MCF 10A (cell line): ENCODE data around the gene RPUSD2. TPM values are rescaled to one million over a fixed set of nuclear protein-coding genes. Genes with fewer than 3 reads are reported as not detected.

Source experiments
- BruUV-seq: library from RNA; stranded (reverse); fragments of 400-500 nt; replicated peaks from 2 replicates; lab custom pipeline; 2021; lab: Mats Ljungman, UMichigan
- CTCF ChIA-PET: fragments of 300-600 bp; sonication (Branson Sonifier 250); formaldehyde crosslinking; extraction: SDS; loops from one replicate; lab custom pipeline; 2021; ENCODE audit warnings: antibody characterized with exemption, inconsistent platforms; lab: Yijun Ruan, JAX
- POLR2A ChIA-PET: fragments of 300-600, 350-650 bp; sonication (Branson Sonifier 250); formaldehyde crosslinking; extraction: SDS; loops from one replicate; lab custom pipeline; 2020; ENCODE audit warnings: antibody characterized with exemption, inconsistent platforms; lab: Yijun Ruan, JAX
- DNase-seq: peaks from one replicate; pipeline ENCODE4 v3.0.0-alpha.2; 2018; ENCODE audit not compliant: unreplicated experiment
- H3K27ac Mint-ChIP-seq: one replicate; pipeline ENCODE4 v1.8.0; 2022; ENCODE audit warnings: mild to moderate bottlenecking, low read depth, mixed read lengths; ENCODE audit not compliant: unreplicated experiment
- H3K27me3 Mint-ChIP-seq: one replicate; pipeline ENCODE4 v1.8.0; 2022; ENCODE audit warnings: mixed read lengths; ENCODE audit not compliant: insufficient read depth, unreplicated experiment
- H3K36me3 Mint-ChIP-seq: one replicate; pipeline ENCODE4 v1.8.0; 2022; ENCODE audit warnings: mild to moderate bottlenecking, moderate library complexity, mixed read lengths; ENCODE audit not compliant: insufficient read depth, unreplicated experiment
- H3K4me1 Mint-ChIP-seq: one replicate; pipeline ENCODE4 v1.8.0; 2022; ENCODE audit warnings: mixed read lengths; ENCODE audit not compliant: insufficient read depth, unreplicated experiment
- H3K4me3 Mint-ChIP-seq: one replicate; pipeline ENCODE4 v1.8.0; 2022; ENCODE audit warnings: mild to moderate bottlenecking, moderate library complexity, mixed read lengths; ENCODE audit not compliant: unreplicated experiment
- H3K9me3 Mint-ChIP-seq: one replicate; pipeline ENCODE4 v1.8.0; 2022; ENCODE audit warnings: mixed read lengths; ENCODE audit not compliant: unreplicated experiment
- CTCF ChIP-seq: fragments of 200-600 bp; IDR thresholded peaks from one replicate; pipeline ENCODE4 v1.8.0; 2022; ENCODE audit warnings: antibody characterized with exemption, mild to moderate bottlenecking; ENCODE audit not compliant: unreplicated experiment
- intact Hi-C: fragments of 100-400 bp; cut with micrococcal nuclease; formaldehyde crosslinking; loops from 2 replicates; pipeline ENCODE4 v1.14.1; 2022
- total RNA-seq: library from RNA; stranded (reverse); gene quantifications from 2 replicates; pipeline ENCODE4 v1.2.3, GENCODE V29; 2022

Gene RPUSD2
- total RNA-seq, 1 experiment from 2014 or later: 13.4 TPM

DNA sequence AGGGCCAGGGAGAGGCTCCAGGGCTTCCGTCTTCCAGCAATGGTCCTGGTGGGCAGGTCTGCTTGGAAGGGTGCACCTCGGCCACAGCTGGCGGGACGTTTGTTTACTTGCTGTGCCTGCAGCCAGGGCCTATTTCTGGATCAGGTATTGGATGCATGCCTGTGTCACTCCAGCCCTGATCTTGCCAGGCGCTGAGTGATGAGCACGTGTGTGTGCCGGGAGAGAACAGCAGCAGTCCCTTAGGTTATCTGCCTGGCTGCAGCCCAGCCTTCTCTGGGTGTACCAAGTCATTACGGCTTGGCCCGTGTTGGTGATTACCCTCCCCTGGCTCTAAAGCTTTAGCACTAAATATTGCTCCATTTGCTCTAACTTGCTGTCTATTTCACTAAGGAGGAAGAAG is 19.2 kb upstream of the RPUSD2 start:
- Mint-ChIP-seq H3K9me3 (no peaks in the 10 kb centered on the region), H3K36me3 (peaks cover 29% of the 10 kb centered on the region), H3K27ac (no peak overlapping the region), H3K27me3 (no peaks in the 10 kb centered on the region), H3K4me1 (no peaks in the 10 kb centered on the region), H3K4me3 (no peak overlapping the region)
- ChIA-PET CTCF (no interaction called here), POLR2A (interaction anchor here (1.2 kb wide), 2 partner anchors 9 to 19 kb away, joined by 3 read pairs; no protein-coding TSS in a partner anchor)
- no TSS peak for BruUV-seq
- no peak for DNase-seq
- no peak for TF ChIP-seq CTCF
- intact Hi-C loops: no loop called here

DNA sequence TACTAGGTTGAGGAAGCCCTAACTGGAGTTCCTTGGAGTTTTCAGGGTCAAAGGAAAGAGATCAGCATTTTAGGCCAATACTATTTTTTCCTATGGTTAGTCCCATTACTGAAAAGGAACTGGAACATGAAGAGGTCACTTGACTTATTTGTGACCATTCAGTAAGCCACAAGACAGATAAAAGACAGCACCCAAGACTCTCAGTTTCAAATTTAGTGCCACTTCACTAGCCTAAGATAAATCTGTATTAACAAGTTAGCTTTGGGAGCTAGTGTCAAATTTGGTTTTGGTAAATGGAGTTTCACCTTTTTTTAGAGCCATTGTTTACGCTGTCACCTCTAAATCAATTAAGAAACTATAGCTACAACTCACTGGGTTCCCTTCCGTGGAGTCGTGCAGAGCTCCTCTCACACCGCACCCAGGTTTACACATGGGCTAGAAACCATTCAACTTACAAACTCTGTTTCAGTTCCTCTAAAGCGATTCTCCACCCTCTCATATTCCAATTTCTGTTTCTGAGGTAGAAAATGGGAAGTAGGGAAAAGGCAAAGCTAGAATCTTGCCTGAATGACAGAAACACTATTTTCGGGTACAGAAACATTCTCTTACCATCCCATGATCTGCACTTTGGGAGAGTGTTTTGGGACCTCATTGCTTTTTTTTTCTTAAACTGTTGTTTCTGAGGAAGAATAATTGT is 18.6 kb upstream of the RPUSD2 start:
- H3K27ac Mint-ChIP-seq: no peak overlapping the region
- H3K27me3 Mint-ChIP-seq: no peaks in the 10 kb centered on the region
- H3K4me3 Mint-ChIP-seq: no peak overlapping the region
- intact Hi-C loops: no loop called here
- BruUV-seq: no TSS peak
- DNase-seq: no peak
- H3K36me3 Mint-ChIP-seq: peaks cover 35% of the 10 kb centered on the region
- CTCF ChIA-PET: no interaction called here
- TF ChIP-seq CTCF: no peak
- H3K4me1 Mint-ChIP-seq: no peaks in the 10 kb centered on the region
- H3K9me3 Mint-ChIP-seq: no peaks in the 10 kb centered on the region
- POLR2A ChIA-PET: interaction anchor here (1.2 kb wide), 2 partner anchors 9 to 20 kb away, joined by 3 read pairs; no protein-coding TSS in a partner anchor

DNA sequence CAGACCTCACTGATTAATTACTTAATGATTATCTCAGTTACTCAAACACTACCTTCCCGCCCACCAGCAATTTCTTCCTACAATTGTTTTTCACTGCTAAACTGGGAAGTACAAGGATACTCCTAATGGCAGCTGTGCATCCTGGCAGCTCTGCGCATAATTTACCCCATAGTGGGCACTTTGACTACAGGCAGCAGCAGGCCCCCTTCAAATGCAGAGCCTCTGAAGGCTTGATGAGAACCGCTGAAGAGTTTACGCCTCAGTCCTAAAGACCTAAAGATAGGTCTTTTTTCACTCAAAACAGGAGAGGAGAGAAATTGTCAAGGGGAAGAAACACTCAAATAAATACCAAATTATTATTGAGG is 15.0 kb upstream of the RPUSD2 start:
- H3K9me3 Mint-ChIP-seq: no peaks in the 10 kb centered on the region
- POLR2A ChIA-PET: no interaction called here
- H3K4me3 Mint-ChIP-seq: no peak overlapping the region
- CTCF ChIA-PET: interaction anchor here (1.2 kb wide), 1 partner anchor 73 kb away, joined by 3 read pairs; no protein-coding TSS in a partner anchor
- H3K36me3 Mint-ChIP-seq: peaks cover 54% of the 10 kb centered on the region
- no peaks in the 10 kb centered on the region for H3K27me3 Mint-ChIP-seq
- BruUV-seq: no TSS peak
- peak overlapping the region; percentile 59 for H3K27ac Mint-ChIP-seq
- H3K4me1 Mint-ChIP-seq: peaks cover 8% of the 10 kb centered on the region
- intact Hi-C loops: no loop called here
- DNase-seq: no peak
- TF ChIP-seq CTCF: no peak

DNA sequence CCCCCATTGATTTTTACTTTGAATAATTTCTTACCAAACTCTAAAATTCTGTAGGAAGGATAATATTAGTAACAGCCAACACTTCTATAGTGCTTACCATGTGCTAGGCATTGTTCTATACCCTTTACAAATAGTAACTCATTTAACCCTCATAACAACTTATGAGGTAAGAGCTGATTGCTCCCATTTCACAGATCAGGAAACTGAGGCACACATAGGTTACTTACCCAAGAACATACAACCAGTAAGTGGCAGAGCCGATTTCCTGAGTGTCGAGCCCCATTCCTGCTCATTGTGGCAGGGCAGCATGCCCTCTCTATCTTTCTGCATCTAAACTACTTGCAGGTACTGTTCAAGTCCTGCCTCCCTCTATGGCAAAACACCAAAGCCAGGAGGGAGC is 13.2 kb upstream of the RPUSD2 start:
- ChIA-PET CTCF (no interaction called here), POLR2A (interaction anchor here (0.6 to 1.6 kb wide), 2 partner anchors 14 to 385 kb away, joined by 3 to 4 read pairs; partner anchors contain the start of gene RPUSD2)
- no peak overlapping the region for H3K4me3 Mint-ChIP-seq
- no peak for DNase-seq
- intact Hi-C loops: no loop called here
- no peak for TF ChIP-seq CTCF
- H3K9me3 Mint-ChIP-seq: no peaks in the 10 kb centered on the region
- peaks cover 59% of the 10 kb centered on the region for H3K36me3 Mint-ChIP-seq
- peaks cover 19% of the 10 kb centered on the region for H3K4me1 Mint-ChIP-seq
- BruUV-seq: no TSS peak
- H3K27ac Mint-ChIP-seq: no peak overlapping the region
- H3K27me3 Mint-ChIP-seq: no peaks in the 10 kb centered on the region
